Measurements from ENCODE around the gene DLL1. TPM values are rescaled to one million over a fixed set of nuclear protein-coding genes. Genes with fewer than 3 reads are reported as not detected.
"Not testable (repeated sequence)": the region's sequence is repeated elsewhere in the genome, so short reads cannot be mapped to it uniquely, and the experiment has no call there.

Gene DLL1
- total RNA-seq, 2 donors from 2014 or later: 1.3 to 2.7 TPM

- Mint-ChIP-seq H3K4me3 (no peak overlapping the region), H3K27me3 (peaks cover 29% of the 10 kb centered on the region), H3K4me1 (no peaks in the 10 kb centered on the region), H3K27ac (no peak overlapping the region), H3K36me3 (ENCODE audit: low read depth) (no peaks in the 10 kb centered on the region)
- DNase-seq (no peak), ATAC-seq (no peak)
- no peaks in the 10 kb centered on the region for H3K9me3 ChIP-seq (ENCODE audit: control insufficient read depth, low read length, poor library complexity, severe bottlenecking)
Observed at GRCh38 chr6:170265655-170266054, 25.2 kb downstream of the DLL1 start.

DNA sequence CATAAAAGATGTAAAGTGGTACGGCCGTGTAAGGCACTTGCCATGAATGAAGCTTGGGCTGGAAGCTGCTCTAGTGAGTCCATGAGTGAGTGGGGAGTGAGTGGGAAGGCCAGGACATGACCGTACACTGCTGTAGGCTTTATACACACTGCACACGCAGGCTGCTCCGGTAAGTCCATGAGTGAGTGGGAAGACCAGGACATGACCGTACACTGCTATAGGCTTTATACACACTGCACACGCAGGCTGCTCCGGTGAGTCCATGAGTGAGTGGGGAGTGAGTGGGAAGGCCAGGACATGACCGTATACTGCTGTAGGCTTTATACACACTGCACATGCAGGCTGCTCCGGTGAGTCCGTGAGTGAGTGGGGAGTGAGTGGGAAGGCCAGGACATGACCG is 26.2 kb downstream of the DLL1 start:
- H3K4me1 Mint-ChIP-seq; DNase-seq; H3K27ac Mint-ChIP-seq; H3K36me3 Mint-ChIP-seq (ENCODE audit: low read depth); H3K4me3 Mint-ChIP-seq; ATAC-seq; H3K9me3 ChIP-seq (ENCODE audit: control insufficient read depth, low read length, poor library complexity, severe bottlenecking): not testable (repeated sequence)
- peaks cover 29% of the 10 kb centered on the region for H3K27me3 Mint-ChIP-seq

- Mint-ChIP-seq H3K27me3 (peaks cover 29% of the 10 kb centered on the region), H3K4me1 (peaks cover 2% of the 10 kb centered on the region), H3K36me3 (ENCODE audit: low read depth) (no peaks in the 10 kb centered on the region), H3K27ac (peak overlapping the region; percentile 27), H3K4me3 (no peak overlapping the region)
- DNase-seq (no peak), ATAC-seq (no peak)
- no peaks in the 10 kb centered on the region for H3K9me3 ChIP-seq (ENCODE audit: control insufficient read depth, low read length, poor library complexity, severe bottlenecking)
Observed at GRCh38 chr6:170264086-170264485, 26.8 kb downstream of the DLL1 start.

- H3K4me3 Mint-ChIP-seq: no peak overlapping the region
- peak overlapping the region; percentile 27 for H3K27ac Mint-ChIP-seq
- no peaks in the 10 kb centered on the region for H3K36me3 Mint-ChIP-seq (ENCODE audit: low read depth)
- no peak for DNase-seq
- H3K9me3 ChIP-seq (ENCODE audit: control insufficient read depth, low read length, poor library complexity, severe bottlenecking): no peaks in the 10 kb centered on the region
- H3K4me1 Mint-ChIP-seq: peaks cover 2% of the 10 kb centered on the region
- ATAC-seq: no peak
- H3K27me3 Mint-ChIP-seq: peaks cover 29% of the 10 kb centered on the region
Observed at GRCh38 chr6:170263410-170263809, 27.5 kb downstream of the DLL1 start.

GRCh38 chr6:170262489-170263088 is 28.3 kb downstream of the DLL1 start:
- Mint-ChIP-seq H3K4me1 (peaks cover 2% of the 10 kb centered on the region), H3K27me3 (peaks cover 24% of the 10 kb centered on the region), H3K4me3 (no peak overlapping the region), H3K27ac (no peak overlapping the region), H3K36me3 (ENCODE audit: low read depth) (no peaks in the 10 kb centered on the region)
- no peaks in the 10 kb centered on the region for H3K9me3 ChIP-seq (ENCODE audit: control insufficient read depth, low read length, poor library complexity, severe bottlenecking)
- DNase-seq (no peak), ATAC-seq (no peak)

GRCh38 chr6:170261643-170262488 is 29.0 kb downstream of the DLL1 start:
- no peak overlapping the region for H3K27ac Mint-ChIP-seq
- ATAC-seq (no peak), DNase-seq (no peak)
- no peaks in the 10 kb centered on the region for H3K36me3 Mint-ChIP-seq (ENCODE audit: low read depth)
- H3K4me3 Mint-ChIP-seq: no peak overlapping the region
- H3K9me3 ChIP-seq (ENCODE audit: control insufficient read depth, low read length, poor library complexity, severe bottlenecking): no peaks in the 10 kb centered on the region
- H3K4me1 Mint-ChIP-seq: peaks cover 2% of the 10 kb centered on the region
- H3K27me3 Mint-ChIP-seq: peaks cover 24% of the 10 kb centered on the region

DNA sequence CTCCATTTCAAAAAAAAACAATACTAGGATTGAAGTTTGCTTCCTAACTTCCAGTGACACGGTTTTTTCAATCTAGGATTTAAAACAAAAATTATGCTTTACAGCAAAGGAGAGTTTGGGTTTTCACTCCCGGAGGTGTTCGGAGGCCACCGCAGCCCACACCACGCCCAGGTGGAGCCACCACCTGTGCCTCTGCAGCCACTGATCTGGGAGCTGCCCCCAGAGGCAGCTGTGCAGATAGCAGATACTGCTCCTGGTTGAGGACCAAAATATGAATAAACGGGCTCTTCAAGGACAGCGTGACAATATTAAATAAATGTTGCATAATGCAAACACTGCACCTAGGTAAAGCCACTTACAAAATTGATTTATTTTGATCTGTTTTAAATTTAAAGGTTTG is 30.2 kb downstream of the DLL1 start:
- H3K27me3 Mint-ChIP-seq: peaks cover 30% of the 10 kb centered on the region
- DNase-seq: no peak
- no peak overlapping the region for H3K27ac Mint-ChIP-seq
- peaks cover 2% of the 10 kb centered on the region for H3K4me1 Mint-ChIP-seq
- no peak overlapping the region for H3K4me3 Mint-ChIP-seq
- H3K36me3 Mint-ChIP-seq (ENCODE audit: low read depth): no peaks in the 10 kb centered on the region
- no peak for ATAC-seq
- no peaks in the 10 kb centered on the region for H3K9me3 ChIP-seq (ENCODE audit: control insufficient read depth, low read length, poor library complexity, severe bottlenecking)

GRCh38 chr6:170259278-170259677 is 31.6 kb downstream of the DLL1 start:
- no peak for ATAC-seq
- H3K27ac Mint-ChIP-seq: no peak overlapping the region

GRCh38 chr6:170258407-170258806 is 32.5 kb downstream of the DLL1 start:
- H3K4me3 Mint-ChIP-seq: no peak overlapping the region
- no peak overlapping the region for H3K27ac Mint-ChIP-seq
- ATAC-seq: no peak
- peaks cover 23% of the 10 kb centered on the region for H3K27me3 Mint-ChIP-seq
- no peaks in the 10 kb centered on the region for H3K9me3 ChIP-seq (ENCODE audit: control insufficient read depth, low read length, poor library complexity, severe bottlenecking)
- DNase-seq: no peak
- peaks cover 4% of the 10 kb centered on the region for H3K4me1 Mint-ChIP-seq
- no peaks in the 10 kb centered on the region for H3K36me3 Mint-ChIP-seq (ENCODE audit: low read depth)

More at GRCh38 chr6:170259278-170259677, 31.6 kb downstream of the DLL1 start:
- Mint-ChIP-seq H3K4me3 (no peak overlapping the region), H3K36me3 (ENCODE audit: low read depth) (no peaks in the 10 kb centered on the region), H3K27me3 (peaks cover 32% of the 10 kb centered on the region), H3K4me1 (peaks cover 4% of the 10 kb centered on the region)
- no peaks in the 10 kb centered on the region for H3K9me3 ChIP-seq (ENCODE audit: control insufficient read depth, low read length, poor library complexity, severe bottlenecking)
- DNase-seq: no peak

DNA sequence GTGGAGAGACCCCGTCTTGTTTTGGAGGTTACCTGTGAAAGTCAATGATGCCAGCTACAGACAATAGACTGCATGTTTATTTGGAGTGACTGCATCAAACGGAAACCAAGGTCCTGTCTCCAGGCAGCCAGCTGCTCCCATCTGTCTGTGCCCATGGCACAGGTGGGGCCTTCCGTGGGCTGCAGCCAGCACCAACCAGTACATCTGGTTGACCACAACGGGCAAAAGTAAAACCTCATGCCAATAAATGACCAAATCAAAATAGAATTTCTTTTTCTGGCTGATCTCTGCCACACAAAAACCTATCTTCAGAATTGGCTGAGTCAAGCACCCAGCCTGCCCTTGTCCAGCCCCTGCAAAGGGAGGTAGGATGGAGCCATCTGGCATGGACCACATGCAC is 33.5 kb downstream of the DLL1 start:
- no peaks in the 10 kb centered on the region for H3K9me3 ChIP-seq (ENCODE audit: control insufficient read depth, low read length, poor library complexity, severe bottlenecking)
- Mint-ChIP-seq H3K4me3 (no peak overlapping the region), H3K27ac (no peak overlapping the region), H3K27me3 (peaks cover 22% of the 10 kb centered on the region), H3K36me3 (ENCODE audit: low read depth) (no peaks in the 10 kb centered on the region), H3K4me1 (peaks cover 4% of the 10 kb centered on the region)
- DNase-seq (no peak), ATAC-seq (no peak)

GRCh38 chr6:170256641-170257040 is 34.2 kb downstream of the DLL1 start:
- no peaks in the 10 kb centered on the region for H3K9me3 ChIP-seq (ENCODE audit: control insufficient read depth, low read length, poor library complexity, severe bottlenecking)
- Mint-ChIP-seq H3K27ac (no peak overlapping the region), H3K4me3 (no peak overlapping the region), H3K36me3 (ENCODE audit: low read depth) (no peaks in the 10 kb centered on the region), H3K4me1 (peaks cover 4% of the 10 kb centered on the region), H3K27me3 (peaks cover 20% of the 10 kb centered on the region)
- ATAC-seq (no peak), DNase-seq (no peak)

DNA sequence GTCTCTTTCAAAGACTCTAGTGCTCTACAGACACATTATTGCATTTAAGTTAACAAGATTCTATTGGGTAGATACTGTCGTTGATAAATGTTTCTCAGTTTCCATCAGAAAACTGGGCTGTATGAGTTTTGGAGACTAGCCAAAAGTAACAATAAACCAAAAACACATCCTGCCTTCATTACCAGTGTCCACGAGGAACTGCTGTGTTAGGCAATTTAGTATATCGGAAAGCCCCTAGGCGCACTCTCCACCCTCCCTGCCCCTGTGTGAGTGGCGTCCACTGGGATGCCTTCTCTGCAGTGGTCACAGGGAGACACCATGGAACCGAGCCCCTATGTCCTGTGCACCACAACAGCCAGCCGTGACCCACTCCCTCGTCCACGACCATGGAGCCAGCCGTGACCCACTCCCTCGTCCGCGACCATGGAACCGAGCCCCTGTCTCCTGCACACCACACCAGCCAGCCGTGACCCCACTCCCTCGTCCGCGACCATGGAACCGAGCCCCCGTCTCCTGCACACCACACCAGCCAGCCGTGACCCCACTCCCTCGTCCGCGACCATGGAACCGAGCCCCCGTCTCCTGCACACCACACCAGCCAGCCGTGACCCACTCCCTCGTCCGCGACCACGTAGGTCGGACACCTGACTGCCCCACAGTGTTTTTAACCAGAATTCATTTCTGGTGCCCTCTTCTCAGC is 35.3 kb downstream of the DLL1 start:
- Mint-ChIP-seq H3K36me3 (ENCODE audit: low read depth) (no peaks in the 10 kb centered on the region), H3K4me1 (peaks cover 4% of the 10 kb centered on the region), H3K27ac (no peak overlapping the region), H3K27me3 (peaks cover 26% of the 10 kb centered on the region), H3K4me3 (no peak overlapping the region)
- no peaks in the 10 kb centered on the region for H3K9me3 ChIP-seq (ENCODE audit: control insufficient read depth, low read length, poor library complexity, severe bottlenecking)
- DNase-seq: no peak
- ATAC-seq: no peak
